ENCODE data around the gene NXPH3.

Gene NXPH3

GRCh38 chr17:49577650-49577934, 1.9 kb downstream of the NXPH3 start:
- DNase-seq (ENCODE audit: low read depth in 1 of 2, low spot score in 1 of 2): no peak
- H3K4me3 ChIP-seq (replicated peaks; ENCODE audit: insufficient read depth, low read length): no peak overlapping the region
- TF ChIP-seq SPI1 (IDR thresholded peaks at IDR 0.05; ENCODE audit: borderline replicate concordance, low read depth): no peak
- no peak for TF ChIP-seq POLR2AphosphoS5 (IDR thresholded peaks at IDR 0.05; ENCODE audit: low read depth)
- TF ChIP-seq REST (IDR thresholded peaks at IDR 0.05; ENCODE audit: insufficient replicate concordance, low read depth): no peak
- TF ChIP-seq GABPA (IDR thresholded peaks at IDR 0.05; ENCODE audit: low read depth): no peak
- TF ChIP-seq, protein P1, sequence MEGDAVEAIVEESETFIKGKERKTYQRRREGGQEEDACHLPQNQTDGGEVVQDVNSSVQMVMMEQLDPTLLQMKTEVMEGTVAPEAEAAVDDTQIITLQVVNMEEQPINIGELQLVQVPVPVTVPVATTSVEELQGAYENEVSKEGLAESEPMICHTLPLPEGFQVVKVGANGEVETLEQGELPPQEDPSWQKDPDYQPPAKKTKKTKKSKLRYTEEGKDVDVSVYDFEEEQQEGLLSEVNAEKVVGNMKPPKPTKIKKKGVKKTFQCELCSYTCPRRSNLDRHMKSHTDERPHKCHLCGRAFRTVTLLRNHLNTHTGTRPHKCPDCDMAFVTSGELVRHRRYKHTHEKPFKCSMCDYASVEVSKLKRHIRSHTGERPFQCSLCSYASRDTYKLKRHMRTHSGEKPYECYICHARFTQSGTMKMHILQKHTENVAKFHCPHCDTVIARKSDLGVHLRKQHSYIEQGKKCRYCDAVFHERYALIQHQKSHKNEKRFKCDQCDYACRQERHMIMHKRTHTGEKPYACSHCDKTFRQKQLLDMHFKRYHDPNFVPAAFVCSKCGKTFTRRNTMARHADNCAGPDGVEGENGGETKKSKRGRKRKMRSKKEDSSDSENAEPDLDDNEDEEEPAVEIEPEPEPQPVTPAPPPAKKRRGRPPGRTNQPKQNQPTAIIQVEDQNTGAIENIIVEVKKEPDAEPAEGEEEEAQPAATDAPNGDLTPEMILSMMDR (IDR thresholded peaks at IDR 0.05; ENCODE audit: insufficient read depth, low read length): no peak
- H3K27ac ChIP-seq (replicated peaks): no peak overlapping the region
- H3K27me3 ChIP-seq (ENCODE audit: insufficient read depth, poor library complexity, severe bottlenecking): peaks cover 18% of the 10 kb centered on the region

GRCh38 chr17:49577963-49578362, 2.3 kb downstream of the NXPH3 start:
- peaks cover 17% of the 10 kb centered on the region for H3K27me3 ChIP-seq (ENCODE audit: insufficient read depth, poor library complexity, severe bottlenecking)

DNA sequence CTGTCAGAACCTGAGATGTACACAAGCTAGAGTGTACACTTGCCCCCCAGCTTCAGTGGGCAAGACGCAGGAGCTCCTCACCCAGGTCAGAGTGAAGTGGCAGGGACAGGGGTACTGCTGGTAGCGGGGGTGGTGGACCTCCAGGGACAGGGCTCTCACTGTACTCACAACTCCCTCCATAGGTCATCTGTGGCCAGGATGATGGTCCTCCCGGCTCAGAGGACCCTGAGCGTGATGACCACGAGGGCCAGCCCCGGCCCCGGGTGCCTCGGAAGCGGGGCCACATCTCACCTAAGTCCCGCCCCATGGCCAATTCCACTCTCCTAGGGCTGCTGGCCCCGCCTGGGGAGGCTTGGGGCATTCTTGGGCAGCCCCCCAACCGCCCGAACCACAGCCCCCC, 2.7 kb downstream of the NXPH3 start:
- H3K27me3 ChIP-seq (ENCODE audit: insufficient read depth, poor library complexity, severe bottlenecking): peaks cover 15% of the 10 kb centered on the region
- no peak overlapping the region for H3K4me3 ChIP-seq (replicated peaks; ENCODE audit: insufficient read depth, low read length)
- TF ChIP-seq GABPA (IDR thresholded peaks at IDR 0.05; ENCODE audit: low read depth) (no peak), SPI1 (IDR thresholded peaks at IDR 0.05; ENCODE audit: borderline replicate concordance, low read depth) (no peak), REST (IDR thresholded peaks at IDR 0.05; ENCODE audit: insufficient replicate concordance, low read depth) (no peak), POLR2AphosphoS5 (IDR thresholded peaks at IDR 0.05; ENCODE audit: low read depth) (no peak)
- TF ChIP-seq, protein P1 (IDR thresholded peaks at IDR 0.05; ENCODE audit: insufficient read depth, low read length): no peak
- DNase-seq (ENCODE audit: low read depth in 1 of 2, low spot score in 1 of 2): no peak
- H3K27ac ChIP-seq (replicated peaks): no peak overlapping the region

More at GRCh38 chr17:49577963-49578362, 2.3 kb downstream of the NXPH3 start:
- Histone ChIP-seq H3K27ac (replicated peaks) (no peak overlapping the region), H3K4me3 (replicated peaks; ENCODE audit: insufficient read depth, low read length) (no peak overlapping the region)
- no peak for TF ChIP-seq POLR2AphosphoS5 (IDR thresholded peaks at IDR 0.05; ENCODE audit: low read depth)
- TF ChIP-seq REST (IDR thresholded peaks at IDR 0.05; ENCODE audit: insufficient replicate concordance, low read depth): no peak
- no peak for TF ChIP-seq SPI1 (IDR thresholded peaks at IDR 0.05; ENCODE audit: borderline replicate concordance, low read depth)
- TF ChIP-seq GABPA (IDR thresholded peaks at IDR 0.05; ENCODE audit: low read depth): no peak
- TF ChIP-seq, protein P1 (IDR thresholded peaks at IDR 0.05; ENCODE audit: insufficient read depth, low read length): no peak
- no peak for DNase-seq (ENCODE audit: low read depth in 1 of 2, low spot score in 1 of 2)

Data from HL-60 (cell line).